Measurements from ENCODE around the gene STK39. TPM values are rescaled to one million over a fixed set of nuclear protein-coding genes. Genes with fewer than 3 reads are reported as not detected.

Gene STK39
- polyA plus RNA-seq, 2 of the 4 experiments (the other 2 are of a cell fraction), result 14.2 to 27.2 TPM

DNA sequence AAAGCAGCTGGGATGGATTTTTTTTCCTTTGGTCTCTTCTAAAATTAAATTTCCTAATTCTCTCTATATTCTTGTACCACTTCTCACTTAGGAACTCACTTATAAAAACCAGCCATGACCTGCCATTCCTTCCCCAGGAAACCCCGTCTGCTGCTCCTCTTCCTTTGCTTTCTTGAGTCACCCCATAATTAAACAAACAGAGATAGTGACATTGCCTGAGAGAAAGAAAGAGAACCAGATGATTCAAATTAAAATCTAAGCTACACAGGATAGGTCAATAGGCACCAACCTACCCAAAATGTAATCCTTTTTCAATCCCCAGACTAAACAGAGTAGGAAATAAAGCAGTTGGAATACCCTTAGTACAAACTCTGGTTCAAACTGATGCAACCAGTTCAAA, 9.7 kb downstream of the STK39 start (continued):
- no peak for TF ChIP-seq RFX5 (IDR thresholded peaks at IDR 0.05)
- no peak for TF ChIP-seq ZFP36 (IDR thresholded peaks at IDR 0.05; ENCODE audit: borderline replicate concordance, partially characterized antibody)
- no peak for TF ChIP-seq JUN (IDR thresholded peaks at IDR 0.05)
- no peak for TF ChIP-seq ZSCAN20 (CRISPR knock-in tag; IDR thresholded peaks at IDR 0.05)
- TF ChIP-seq GATA3 (IDR thresholded peaks at IDR 0.05; ENCODE audit: borderline replicate concordance), result no peak
- no peak for TF ChIP-seq HEYL (CRISPR knock-in tag; IDR thresholded peaks at IDR 0.05)
- TF ChIP-seq ZC3H11A (IDR thresholded peaks at IDR 0.05), result no peak

- Histone ChIP-seq H3K4me3 (no peak overlapping the region), H3K27ac (no peak overlapping the region), H3K9me3 (no peaks in the 10 kb centered on the region), H3K4me2 (no peak overlapping the region), H3K4me1 (0 out of 3 replicates have a peak, but pooled peaks cover 3% of the 10 kb centered on the region)
- WGBS (ENCODE audit: missing lambda C conversion rate), result 93% methylated on average over 2 of the region's 2 CpGs
- FAIRE-seq (no peak), ATAC-seq (no peak), DNase-seq (ENCODE audit: low read depth in 1 of 2, low spot score in 1 of 2) (no peak)
- POLR2A ChIA-PET, result no interaction called here
- TF ChIP-seq SMC3 (IDR thresholded peaks at IDR 0.05) (no peak), RFX5 (IDR thresholded peaks at IDR 0.05) (no peak), MYC (IDR thresholded peaks at IDR 0.05; ENCODE audit: borderline replicate concordance, low read length) (no peak), FOSB (CRISPR knock-in tag; IDR thresholded peaks at IDR 0.05) (no peak), EHF (CRISPR knock-in tag; IDR thresholded peaks at IDR 0.05) (no peak), RAD21 (conservative IDR thresholded peaks at IDR 0.05 in 1 of 2, IDR thresholded peaks at IDR 0.05 in 1 of 2) (no peak), ESRRA (IDR thresholded peaks at IDR 0.05; ENCODE audit: borderline replicate concordance, low read length) (no peak), JUN (IDR thresholded peaks at IDR 0.05) (no peak), CHD2 (IDR thresholded peaks at IDR 0.05; ENCODE audit: low read length, partially characterized antibody) (no peak), HEYL (CRISPR knock-in tag; IDR thresholded peaks at IDR 0.05) (no peak), CEBPB (IDR thresholded peaks at IDR 0.05) (no peak), KDM1A (IDR thresholded peaks at IDR 0.05; ENCODE audit: low read depth) (no peak)
- TF ChIP-seq, protein P1, sequence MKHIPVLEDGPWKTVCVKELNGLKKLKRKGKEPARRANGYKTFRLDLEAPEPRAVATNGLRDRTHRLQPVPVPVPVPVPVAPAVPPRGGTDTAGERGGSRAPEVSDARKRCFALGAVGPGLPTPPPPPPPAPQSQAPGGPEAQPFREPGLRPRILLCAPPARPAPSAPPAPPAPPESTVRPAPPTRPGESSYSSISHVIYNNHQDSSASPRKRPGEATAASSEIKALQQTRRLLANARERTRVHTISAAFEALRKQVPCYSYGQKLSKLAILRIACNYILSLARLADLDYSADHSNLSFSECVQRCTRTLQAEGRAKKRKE (CRISPR knock-in tag; IDR thresholded peaks at IDR 0.05; ENCODE audit: low read depth), result no peak
- TF ChIP-seq, protein P2, sequence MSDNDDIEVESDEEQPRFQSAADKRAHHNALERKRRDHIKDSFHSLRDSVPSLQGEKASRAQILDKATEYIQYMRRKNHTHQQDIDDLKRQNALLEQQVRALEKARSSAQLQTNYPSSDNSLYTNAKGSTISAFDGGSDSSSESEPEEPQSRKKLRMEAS (IDR thresholded peaks at IDR 0.05), result no peak
- CTCF ChIA-PET, result no interaction called here
These were observed 12.8 kb downstream of the STK39 start for GRCh38 chr2:168234407-168235085.

GRCh38 chr2:168233726-168234406, 13.5 kb downstream of the STK39 start:
- POLR2A ChIA-PET, result no interaction called here
- WGBS (ENCODE audit: missing lambda C conversion rate), result 86% methylated on average over 5 of the region's 5 CpGs
- TF ChIP-seq MAFK (IDR thresholded peaks at IDR 0.05; ENCODE audit: partially characterized antibody) (no peak), PBX3 (IDR thresholded peaks at IDR 0.05) (no peak), CHD2 (IDR thresholded peaks at IDR 0.05; ENCODE audit: low read length, partially characterized antibody) (no peak), RAD21 (conservative IDR thresholded peaks at IDR 0.05 in 1 of 2, IDR thresholded peaks at IDR 0.05 in 1 of 2) (no peak), KDM1A (IDR thresholded peaks at IDR 0.05; ENCODE audit: low read depth) (no peak), HES2 (IDR thresholded peaks at IDR 0.05) (no peak), RFX5 (IDR thresholded peaks at IDR 0.05) (no peak)
- TF ChIP-seq, protein P1 (CRISPR knock-in tag; IDR thresholded peaks at IDR 0.05; ENCODE audit: low read depth), result no peak
- TF ChIP-seq, protein P3, sequence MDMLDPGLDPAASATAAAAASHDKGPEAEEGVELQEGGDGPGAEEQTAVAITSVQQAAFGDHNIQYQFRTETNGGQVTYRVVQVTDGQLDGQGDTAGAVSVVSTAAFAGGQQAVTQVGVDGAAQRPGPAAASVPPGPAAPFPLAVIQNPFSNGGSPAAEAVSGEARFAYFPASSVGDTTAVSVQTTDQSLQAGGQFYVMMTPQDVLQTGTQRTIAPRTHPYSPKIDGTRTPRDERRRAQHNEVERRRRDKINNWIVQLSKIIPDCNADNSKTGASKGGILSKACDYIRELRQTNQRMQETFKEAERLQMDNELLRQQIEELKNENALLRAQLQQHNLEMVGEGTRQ (IDR thresholded peaks at IDR 0.05), result no peak
- Histone ChIP-seq H3K9me3 (no peaks in the 10 kb centered on the region), H3K4me3 (no peak overlapping the region), H3K27ac (no peak overlapping the region), H3K4me1 (0 out of 3 replicates have a peak, but pooled peaks cover 3% of the 10 kb centered on the region), H3K4me2 (no peak overlapping the region)
- ATAC-seq, result no peak
- no peak for DNase-seq (ENCODE audit: low read depth in 1 of 2, low spot score in 1 of 2)
- FAIRE-seq, result no peak
- CTCF ChIA-PET, result no interaction called here

Measured in A549 (cell line).